HCT116 (cell line): ENCODE results near the gene GALNT16. TPM values are rescaled to one million over a fixed set of nuclear protein-coding genes. Genes with fewer than 3 reads are reported as not detected.

ENCODE experiments used
- ATAC-seq: fragments of 200-7000 bp; cut with Tn5 transposase; 2 replicates; pipeline ENCODE4 v1.9.1; 2020; ENCODE audit warnings: mild to moderate bottlenecking, moderate library complexity
- BruUV-seq: library from RNA; stranded (reverse); fragments of 400-500 nt; replicated peaks from 2 replicates; lab custom pipeline; 2021; lab: Mats Ljungman, UMichigan
- CTCF ChIA-PET: fragments of 300-600 bp; sonication (Branson Sonifier 250); formaldehyde crosslinking; loops from one replicate; lab custom pipeline; 2021; ENCODE audit warnings: antibody characterized with exemption; lab: Charles Lee
- POLR2A ChIA-PET: fragments of 300-600, 350-600 bp; sonication (Branson Sonifier 250); formaldehyde crosslinking; loops from one replicate; lab custom pipeline; 2021; ENCODE audit warnings: antibody characterized with exemption; lab: Charles Lee
- RAD21 ChIA-PET, 2 experiments: fragments of 300-600 bp; sonication (Branson Sonifier 250); formaldehyde crosslinking; loops; one replicate each; lab custom pipeline; 2023; ENCODE audit warnings: low total read pairs in 2 of 2; ENCODE audit not compliant: uncharacterized antibody in 2 of 2, unreplicated experiment in 2 of 2, low non-redundant PET in 1 of 2; lab: Charles Lee
- DNase-seq: peaks from one replicate; pipeline ENCODE4 v3.0.0-alpha.2; 2010; ENCODE audit warnings: low read depth, low spot score
- H2AFZ ChIP-seq: fragments of 200-600 bp; shearing (Covaris generic), sonication (generic); 2 replicates; pipeline ENCODE4 v1.6.1; 2017; ENCODE audit warnings: low read depth, mixed run types, mixed read lengths, antibody characterized with exemption, low read length; ENCODE audit not compliant: poor library complexity, severe bottlenecking
- H3K27ac ChIP-seq: 2 replicates; pipeline ENCODE4 v1.5.1; 2012; ENCODE audit warnings: low read depth, low read length
- H3K27me3 ChIP-seq: fragments of 200-600 bp; sonication (generic); 2 replicates; pipeline ENCODE4 v1.6.1; 2016; ENCODE audit warnings: mixed run types, low read length, mixed read lengths; ENCODE audit not compliant: insufficient read depth
- H3K36me3 ChIP-seq, 2 experiments: fragments of 200-500 bp in 1 of 2; fragments of 200-600 bp in 1 of 2; sonication (Bioruptor generic) in 1 of 2; sonication (generic) in 1 of 2; 2 replicates each; pipeline versions ENCODE4 v1.5.1 to v1.6.1; 2014 to 2016; ENCODE audit warnings: low read length in 2 of 2, inconsistent platforms in 1 of 2, mixed read lengths in 1 of 2, mixed run types in 1 of 2; ENCODE audit not compliant: insufficient read depth in 2 of 2, control insufficient read depth in 1 of 2
- H3K4me1 ChIP-seq, 2 experiments: fragments of 200-600 bp in 1 of 2; sonication (generic) in 1 of 2; 2 replicates each; pipeline versions ENCODE4 v1.5.1 to v1.6.1; 2012 to 2017; ENCODE audit warnings: low read length in 2 of 2, inconsistent platforms in 1 of 2, mild to moderate bottlenecking in 1 of 2, mixed read lengths in 1 of 2, mixed run types in 1 of 2, moderate library complexity in 1 of 2; ENCODE audit not compliant: insufficient read depth in 2 of 2, control insufficient read depth in 1 of 2
- H3K4me2 ChIP-seq: fragments of 200-600 bp; sonication (generic); 2 replicates; pipeline ENCODE4 v1.6.1; 2017; ENCODE audit warnings: mixed run types, low read length, mixed read lengths
- H3K4me3 ChIP-seq, 2 experiments: fragments of 200-600 bp in 1 of 2; sonication (generic) in 1 of 2; replicated peaks in 1 of 2; 2 replicates each; pipeline ENCODE4 v1.5.1; 2011 to 2016; ENCODE audit warnings: low read length in 2 of 2, control low read depth in 1 of 2, low read depth in 1 of 2, mild to moderate bottlenecking in 1 of 2, mixed read lengths in 1 of 2, mixed run types in 1 of 2
- H3K79me2 ChIP-seq: fragments of 200-600 bp; sonication (generic); 2 replicates; pipeline ENCODE4 v1.6.1; 2017; ENCODE audit warnings: mild to moderate bottlenecking, mixed run types, low read length, moderate library complexity, mixed read lengths; ENCODE audit not compliant: insufficient read depth
- H3K9ac ChIP-seq: fragments of 200-600 bp; sonication (generic); 2 replicates; pipeline ENCODE4 v1.6.1; 2016; ENCODE audit warnings: low read length, mixed read lengths
- H3K9me2 ChIP-seq: fragments of 200-600 bp; sonication (generic), shearing (Covaris generic); 2 replicates; pipeline ENCODE4 v1.6.1; 2017; ENCODE audit warnings: mixed run types, mild to moderate bottlenecking, moderate library complexity; ENCODE audit not compliant: insufficient read depth
- H3K9me3 ChIP-seq, 2 experiments: fragments of 200-500 bp in 1 of 2; fragments of 200-600 bp in 1 of 2; sonication (Bioruptor generic) in 1 of 2; sonication (generic) in 1 of 2; 2 replicates each; pipeline ENCODE4 v1.6.1; 2014 to 2017; ENCODE audit warnings: low read length in 2 of 2, mixed read lengths in 2 of 2, inconsistent platforms in 1 of 2, low read depth in 1 of 2, mild to moderate bottlenecking in 1 of 2, mixed run types in 1 of 2, moderate library complexity in 1 of 2; ENCODE audit not compliant: control insufficient read depth in 1 of 2, insufficient read depth in 1 of 2
- H4K20me1 ChIP-seq: fragments of 200-600 bp; sonication (generic), shearing (Covaris generic); 2 replicates; pipeline ENCODE4 v1.6.1; 2017; ENCODE audit warnings: mixed run types, mild to moderate bottlenecking, moderate library complexity; ENCODE audit not compliant: insufficient read depth
- CTCF ChIP-seq, 3 experiments: fragments of 200-600 bp in 1 of 3; sonication (generic) in 1 of 3; IDR thresholded peaks in 2 of 3; conservative IDR thresholded peaks in 1 of 3; 2 replicates each; pipeline ENCODE4 v1.5.1; 2012 to 2017; ENCODE audit warnings: low read depth in 2 of 3, low read length in 2 of 3, antibody characterized with exemption in 1 of 3, borderline replicate concordance in 1 of 3, control low read depth in 1 of 3, mild to moderate bottlenecking in 1 of 3, mixed read lengths in 1 of 3, mixed run types in 1 of 3, moderate library complexity in 1 of 3; ENCODE audit not compliant: insufficient read depth in 1 of 3
- POLR2A ChIP-seq: IDR thresholded peaks from 2 replicates; pipeline ENCODE4 v1.7.0; 2011; ENCODE audit warnings: borderline replicate concordance; ENCODE audit not compliant: insufficient read depth, insufficient read length; ENCODE audit errors: extremely low read depth
- RAD21 ChIP-seq: IDR thresholded peaks from 2 replicates; pipeline ENCODE4 v1.6.1; 2012; ENCODE audit warnings: low read depth, mild to moderate bottlenecking
- SRF ChIP-seq: IDR thresholded peaks from 2 replicates; pipeline ENCODE4 v1.6.1; 2012; ENCODE audit warnings: low read depth
- intact Hi-C: fragments of 100-400 bp; cut with micrococcal nuclease; formaldehyde crosslinking; loops from 2 replicates; pipeline ENCODE4 v1.10.0; 2022
- total RNA-seq: library from RNA; stranded (reverse); gene quantifications from one replicate; pipeline ENCODE4 v1.2.1, GENCODE V29; 2021; ENCODE audit not compliant: unreplicated experiment

The GALNT16 gene
- total RNA-seq, 1 experiment from 2014 or later: 0.32 TPM

- H2AFZ ChIP-seq: no peak overlapping the region
- CTCF ChIA-PET: interaction anchor here (1.2 kb wide), 1 partner anchor 10 kb away, joined by 3 read pairs; no protein-coding TSS in a partner anchor
- no peaks in the 10 kb centered on the region for H3K36me3 ChIP-seq
- ATAC-seq: peak; percentile 97
- no peak overlapping the region for H3K4me3 ChIP-seq
- no TSS peak for BruUV-seq
- TF ChIP-seq RAD21 (0 out of 2 replicates have a peak, but pooled peaks have one; percentile 14), CTCF (IDR thresholded peaks at IDR 0.05 in 2 of 3, conservative IDR thresholded peaks at IDR 0.05 in 1 of 3; ENCODE audit: borderline replicate concordance in 1 of 3, insufficient read depth in 1 of 3, low read depth in 2 of 3, low read length in 2 of 3) (peak in 2 of 3 experiments; percentile 46 to 55; a peak in 4 of 6 replicates), POLR2A (no peak)
- TF ChIP-seq, all 23 proteins: peak for 2
- Histone ChIP-seq H3K27ac (no peak overlapping the region), H3K9me3 (no peaks in the 10 kb centered on the region), H3K79me2 (no peaks in the 10 kb centered on the region), H4K20me1 (no peaks in the 10 kb centered on the region), H3K9me2 (no peaks in the 10 kb centered on the region), H3K4me2 (no peak overlapping the region), H3K4me1 (no peaks in the 10 kb centered on the region), H3K9ac (no peak overlapping the region), H3K27me3 (no peaks in the 10 kb centered on the region)
- no peak for DNase-seq
- intact Hi-C loops: no loop called here
- ChIA-PET RAD21 (no interaction called here), POLR2A (no interaction called here)
Observed at GRCh38 chr14:69299286-69300035, 39.5 kb downstream of the GALNT16 start.

GRCh38 chr14:69300601-69301221 lies 40.8 kb downstream of the GALNT16 start:
- no peak for ATAC-seq
- POLR2A ChIA-PET: no interaction called here

More at GRCh38 chr14:69300601-69301221, 40.8 kb downstream of the GALNT16 start:
- BruUV-seq: no TSS peak
- no peaks in the 10 kb centered on the region for H4K20me1 ChIP-seq
- H2AFZ ChIP-seq: no peak overlapping the region
- TF ChIP-seq SRF: no peak
- no peak for DNase-seq
- H3K36me3 ChIP-seq: no peaks in the 10 kb centered on the region
- intact Hi-C loops: no loop called here
- no peak overlapping the region for H3K9ac ChIP-seq
- no peaks in the 10 kb centered on the region for H3K9me2 ChIP-seq
- no peaks in the 10 kb centered on the region for H3K9me3 ChIP-seq
- H3K4me3 ChIP-seq: no peak overlapping the region
- CTCF ChIA-PET: no interaction called here
- H3K79me2 ChIP-seq: no peaks in the 10 kb centered on the region
- H3K4me2 ChIP-seq: no peak overlapping the region
- no peaks in the 10 kb centered on the region for H3K27me3 ChIP-seq
- RAD21 ChIA-PET: no interaction called here
- H3K27ac ChIP-seq: no peak overlapping the region
- no peaks in the 10 kb centered on the region for H3K4me1 ChIP-seq
